CD14-positive monocyte (primary cell): ENCODE data around the gene COLEC11. TPM values are rescaled to one million over a fixed set of nuclear protein-coding genes. Genes with fewer than 3 reads are reported as not detected.

ENCODE experiments used
- DNase-seq, 3 donors: peaks; one replicate each; pipeline ENCODE4 v3.0.0-alpha.2; 2011 to 2022
- H2AFZ ChIP-seq: 2 replicates; pipeline ENCODE4 v1.6.0; 2012; ENCODE audit warnings: mild to moderate bottlenecking, low read depth, low read length, inconsistent platforms; ENCODE audit not compliant: insufficient read depth, poor library complexity, severe bottlenecking
- H3K27ac ChIP-seq, 2 donors: 1 replicate in 1 of 2; 2 replicates in 1 of 2; pipeline ENCODE4 v1.5.1; 2012 to 2013; ENCODE audit warnings: low read length in 2 of 2, control low read depth in 1 of 2, inconsistent platforms in 1 of 2, low read depth in 1 of 2, mild to moderate bottlenecking in 1 of 2
- H3K27me3 ChIP-seq, 2 donors: one replicate each; pipeline versions ENCODE4 v1.6.0 to v1.6.1; 2011 to 2013; ENCODE audit warnings: low read length in 2 of 2; ENCODE audit not compliant: control insufficient read depth in 2 of 2, insufficient read depth in 2 of 2
- H3K36me3 ChIP-seq, 2 donors: replicated peaks in 1 of 2; 1 replicate in 1 of 2; 2 replicates in 1 of 2; pipeline versions ENCODE4 v1.5.1 to v1.6.1; 2012 to 2013; ENCODE audit warnings: low read length in 2 of 2, control low read depth in 1 of 2, inconsistent platforms in 1 of 2, mild to moderate bottlenecking in 1 of 2; ENCODE audit not compliant: insufficient read depth in 2 of 2, control insufficient read depth in 1 of 2
- H3K4me1 ChIP-seq, 2 donors: 1 replicate in 1 of 2; 2 replicates in 1 of 2; pipeline versions ENCODE4 v1.5.1 to v1.6.1; 2012 to 2013; ENCODE audit warnings: low read length in 2 of 2, control low read depth in 1 of 2, inconsistent platforms in 1 of 2, mild to moderate bottlenecking in 1 of 2, moderate library complexity in 1 of 2; ENCODE audit not compliant: insufficient read depth in 2 of 2, control insufficient read depth in 1 of 2
- H3K4me2 ChIP-seq: replicated peaks from 2 replicates; pipeline ENCODE3; 2012; ENCODE audit warnings: low read length, moderate library complexity, mild to moderate bottlenecking; ENCODE audit not compliant: poor library complexity, severe bottlenecking; ENCODE audit errors: extremely low read depth
- H3K4me3 ChIP-seq, 3 experiments: fragments of 200-600 bp in 1 of 3; sonication (generic) in 1 of 3; replicated peaks in 1 of 3; 1 replicate in 2 of 3; 2 replicates in 1 of 3; pipeline ENCODE4 v1.5.1; 2011 to 2013; ENCODE audit warnings: low read length in 3 of 3, mild to moderate bottlenecking in 3 of 3, control low read depth in 2 of 3, low read depth in 2 of 3, inconsistent platforms in 1 of 3, moderate library complexity in 1 of 3
- H3K79me2 ChIP-seq: 2 replicates; pipeline ENCODE4 v1.6.0; 2012; ENCODE audit warnings: mild to moderate bottlenecking, control low read depth, inconsistent platforms, low read length, moderate library complexity; ENCODE audit not compliant: insufficient read depth
- H3K9ac ChIP-seq: 2 replicates; pipeline ENCODE4 v1.6.0; 2017; ENCODE audit warnings: low read length, mild to moderate bottlenecking; ENCODE audit not compliant: insufficient read depth, poor library complexity, severe bottlenecking
- H3K9me3 ChIP-seq, 2 donors: replicated peaks in 1 of 2; 1 replicate in 1 of 2; 2 replicates in 1 of 2; pipeline versions ENCODE4 v1.5.1 to v1.6.1; 2012 to 2013; ENCODE audit warnings: low read length in 2 of 2, control low read depth in 1 of 2; ENCODE audit not compliant: control insufficient read depth in 1 of 2, insufficient read depth in 1 of 2
- H4K20me1 ChIP-seq: 2 replicates; pipeline ENCODE4 v1.6.0; 2012; ENCODE audit warnings: mild to moderate bottlenecking, low read length, control low read depth, moderate library complexity; ENCODE audit not compliant: insufficient read depth
- H3K27ac Mint-ChIP-seq, 7 donors: one replicate each; pipeline ENCODE4 v1.8.0; 2020; ENCODE audit warnings: mild to moderate bottlenecking in 7 of 7, mixed read lengths in 7 of 7, moderate library complexity in 6 of 7, inconsistent platforms in 2 of 7
- H3K27me3 Mint-ChIP-seq, 3 donors: one replicate each; pipeline ENCODE4 v1.8.0; 2021 to 2022; ENCODE audit warnings: low read depth in 3 of 3, mild to moderate bottlenecking in 3 of 3, mixed read lengths in 3 of 3, moderate library complexity in 3 of 3, inconsistent platforms in 1 of 3
- H3K36me3 Mint-ChIP-seq, 2 donors: one replicate each; pipeline ENCODE4 v1.8.0; 2020; ENCODE audit warnings: mixed read lengths in 2 of 2, inconsistent platforms in 1 of 2, mild to moderate bottlenecking in 1 of 2
- H3K4me1 Mint-ChIP-seq: one replicate; pipeline ENCODE4 v1.8.0; 2020; ENCODE audit warnings: mild to moderate bottlenecking, mixed read lengths
- H3K4me3 Mint-ChIP-seq, 2 donors: one replicate each; pipeline ENCODE4 v1.8.0; 2020; ENCODE audit warnings: mild to moderate bottlenecking in 2 of 2, mixed read lengths in 2 of 2, moderate library complexity in 1 of 2
- H3K9me3 Mint-ChIP-seq, 7 donors: one replicate each; pipeline ENCODE4 v1.8.0; 2020 to 2022; ENCODE audit warnings: mixed read lengths in 7 of 7, mild to moderate bottlenecking in 6 of 7, moderate library complexity in 6 of 7, inconsistent platforms in 2 of 7
- WGBS: methylation state at CpG from one replicate; pipeline ENCODE4 v1.1.5; 2013; ENCODE audit warnings: missing lambda C conversion rate; ENCODE audit not compliant: insufficient coverage; 5-methylcytosine and 5-hydroxymethylcytosine counted together
- intact Hi-C, 2 donors: fragments of 100-400 bp; cut with micrococcal nuclease; formaldehyde crosslinking; loops; one replicate each; pipeline versions ENCODE4 v1.15.0 to v1.15.1; 2023
- polyA plus RNA-seq, 3 donors: library from polyadenylated mRNA; depleted of rRNA in 1 of 3; unstranded in 2 of 3; stranded (reverse) in 1 of 3; fragments of 300-500 nt in 2 of 3; fragments of >200 nt in 1 of 3; fragmentation: Illumina TruSeq in 2 of 3; gene quantifications; 1 replicate in 2 of 3; 2 replicates in 1 of 3; pipeline ENCODE4 v1.2.3, GENCODE V29; 2012 to 2021
- TF ChIP-seq, protein P1 (sequence below): fragments of 200-600 bp; IDR thresholded peaks from one replicate; pipeline ENCODE4 v1.8.0; 2022; ENCODE audit warnings: antibody characterized with exemption, mild to moderate bottlenecking

Gene COLEC11
- polyA plus RNA-seq, 3 donors, result not detected

DNA sequence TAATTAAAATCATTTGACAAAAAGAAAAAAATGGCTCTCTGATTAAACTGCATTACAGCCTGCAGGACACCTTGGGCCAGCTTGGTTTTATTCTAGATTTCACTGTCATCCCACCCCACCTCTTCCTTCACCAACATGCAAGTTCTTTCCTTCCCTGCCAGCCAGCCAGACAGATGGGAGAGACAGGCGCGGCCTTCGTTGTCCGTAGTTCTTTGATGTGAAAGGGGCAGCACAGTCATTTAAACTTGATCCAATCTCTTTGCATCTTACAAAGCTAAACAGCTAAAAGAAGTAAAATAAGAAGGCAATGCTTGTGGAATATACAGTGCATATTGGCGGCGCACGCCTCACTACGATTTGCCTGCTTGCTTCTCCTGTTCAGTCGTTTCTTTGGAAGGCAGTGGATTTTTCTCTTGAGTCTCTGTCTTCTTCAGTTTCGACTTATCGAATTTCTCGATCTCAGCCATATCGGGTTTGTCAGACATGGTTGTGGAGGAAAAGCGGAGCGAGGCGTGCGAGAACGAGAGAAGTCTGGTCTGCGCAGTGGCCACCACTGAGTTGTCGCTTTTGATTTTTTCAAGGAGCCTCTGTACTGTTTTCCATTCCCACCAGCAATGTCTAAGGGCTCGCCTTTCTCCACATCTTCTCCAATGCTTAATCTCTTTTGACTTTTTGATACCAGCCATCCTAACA is 22.4 kb downstream of the COLEC11 start:
- Mint-ChIP-seq H3K27ac (peak overlapping the region in 1 of 7 donors; percentile 75), H3K9me3 (peaks cover 13 to 37% (median 27%) of the 10 kb centered on the region in 7 donors), H3K36me3 (no peaks in the 10 kb centered on the region), H3K4me3 (no peak overlapping the region), H3K4me1 (no peaks in the 10 kb centered on the region), H3K27me3 (peaks cover 0 to 1% (median 0%) of the 10 kb centered on the region in 3 donors)
- H3K4me2 ChIP-seq, result no peak overlapping the region
- H2AFZ ChIP-seq, result no peak overlapping the region
- no peak overlapping the region for H3K27ac ChIP-seq
- TF ChIP-seq, protein P1, sequence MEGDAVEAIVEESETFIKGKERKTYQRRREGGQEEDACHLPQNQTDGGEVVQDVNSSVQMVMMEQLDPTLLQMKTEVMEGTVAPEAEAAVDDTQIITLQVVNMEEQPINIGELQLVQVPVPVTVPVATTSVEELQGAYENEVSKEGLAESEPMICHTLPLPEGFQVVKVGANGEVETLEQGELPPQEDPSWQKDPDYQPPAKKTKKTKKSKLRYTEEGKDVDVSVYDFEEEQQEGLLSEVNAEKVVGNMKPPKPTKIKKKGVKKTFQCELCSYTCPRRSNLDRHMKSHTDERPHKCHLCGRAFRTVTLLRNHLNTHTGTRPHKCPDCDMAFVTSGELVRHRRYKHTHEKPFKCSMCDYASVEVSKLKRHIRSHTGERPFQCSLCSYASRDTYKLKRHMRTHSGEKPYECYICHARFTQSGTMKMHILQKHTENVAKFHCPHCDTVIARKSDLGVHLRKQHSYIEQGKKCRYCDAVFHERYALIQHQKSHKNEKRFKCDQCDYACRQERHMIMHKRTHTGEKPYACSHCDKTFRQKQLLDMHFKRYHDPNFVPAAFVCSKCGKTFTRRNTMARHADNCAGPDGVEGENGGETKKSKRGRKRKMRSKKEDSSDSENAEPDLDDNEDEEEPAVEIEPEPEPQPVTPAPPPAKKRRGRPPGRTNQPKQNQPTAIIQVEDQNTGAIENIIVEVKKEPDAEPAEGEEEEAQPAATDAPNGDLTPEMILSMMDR, result no peak
- H3K4me3 ChIP-seq, result no peak overlapping the region
- no peaks in the 10 kb centered on the region for H3K79me2 ChIP-seq
- no peaks in the 10 kb centered on the region for H3K4me1 ChIP-seq
- intact Hi-C loops, result no loop called here
- 97% methylated on average over 8 of the region's 21 CpGs for WGBS
- no peaks in the 10 kb centered on the region for H3K27me3 ChIP-seq
- DNase-seq, result no peak
- no peak overlapping the region for H3K9ac ChIP-seq
- H3K9me3 ChIP-seq, result peaks cover 0 to 13% of the 10 kb centered on the region in 2 donors
- H4K20me1 ChIP-seq, result no peaks in the 10 kb centered on the region
- H3K36me3 ChIP-seq, result no peaks in the 10 kb centered on the region

DNA sequence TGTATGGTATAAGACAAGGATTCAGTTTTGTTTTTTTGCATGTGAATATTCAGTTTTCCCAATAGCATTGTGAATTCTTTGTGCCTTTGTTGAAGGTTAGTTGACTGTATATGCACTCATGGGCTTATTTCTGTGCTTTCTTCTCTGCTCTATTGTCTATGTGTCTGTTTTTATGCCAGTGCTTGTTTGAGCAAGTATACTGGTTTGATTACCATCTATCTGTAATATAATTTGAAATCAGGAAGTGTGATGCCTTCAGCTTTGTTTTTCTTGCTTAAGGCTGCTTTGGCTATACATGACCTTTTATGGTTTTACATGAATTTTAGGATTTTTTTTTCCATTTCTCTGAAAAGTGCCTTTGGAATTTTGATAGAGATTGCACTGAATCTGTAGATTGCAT is 23.5 kb downstream of the COLEC11 start:
- Histone ChIP-seq H3K27ac (no peak overlapping the region), H3K4me1 (no peaks in the 10 kb centered on the region), H4K20me1 (no peaks in the 10 kb centered on the region), H2AFZ (no peak overlapping the region), H3K27me3 (no peaks in the 10 kb centered on the region), H3K9me3 (peaks cover 0 to 4% of the 10 kb centered on the region in 2 donors), H3K9ac (no peak overlapping the region), H3K4me3 (no peak overlapping the region), H3K36me3 (no peaks in the 10 kb centered on the region), H3K4me2 (no peak overlapping the region), H3K79me2 (no peaks in the 10 kb centered on the region)
- Mint-ChIP-seq H3K27ac (no peak overlapping the region), H3K4me1 (no peaks in the 10 kb centered on the region), H3K27me3 (peaks cover 0 to 3% (median 2%) of the 10 kb centered on the region in 3 donors), H3K9me3 (peaks cover 11 to 29% (median 24%) of the 10 kb centered on the region in 7 donors), H3K4me3 (no peak overlapping the region), H3K36me3 (no peaks in the 10 kb centered on the region)
- DNase-seq, result no peak
- TF ChIP-seq, protein P1, result no peak
- intact Hi-C loops, result no loop called here
